Vagina (tissue), 2 donors: ENCODE results near the gene ECT2.

Experiments
- CTCF ChIP-seq, 3 experiments: fragments of 450-650 bp in 2 of 3; fragments of 200-600 bp in 1 of 3; sonication (generic) in 1 of 3; IDR thresholded peaks; one replicate each; pipeline ENCODE4 v1.5.1; 2017 to 2019; ENCODE audit warnings: antibody characterized with exemption in 3 of 3, mild to moderate bottlenecking in 2 of 3, moderate library complexity in 2 of 3
- POLR2A ChIP-seq, 2 donors: fragments of 450-650 bp; IDR thresholded peaks; one replicate each; pipeline ENCODE4 v1.6.1; 2017; ENCODE audit warnings: antibody characterized with exemption in 2 of 2, mild to moderate bottlenecking in 2 of 2, moderate library complexity in 2 of 2
- POLR2AphosphoS5 ChIP-seq, 2 donors: sonication (generic); formaldehyde crosslinking; IDR thresholded peaks; one replicate each; pipeline ENCODE4 v1.9.0; 2017; ENCODE audit warnings: antibody characterized with exemption in 2 of 2, mild to moderate bottlenecking in 2 of 2, low read depth in 1 of 2; ENCODE audit not compliant: insufficient read depth in 1 of 2

GRCh38 chr3:172749230-172749965 is 1.1 kb upstream of the ECT2 start:
- no peak for TF ChIP-seq CTCF (IDR thresholded peaks at IDR 0.05)
- no peak for TF ChIP-seq POLR2A (IDR thresholded peaks at IDR 0.05)
- TF ChIP-seq POLR2AphosphoS5 (IDR thresholded peaks at IDR 0.05; ENCODE audit: insufficient read depth in 1 of 2, low read depth in 1 of 2) = no peak
